MCF 10A (cell line): ENCODE data around the gene KCNK4. TPM values are rescaled to one million over a fixed set of nuclear protein-coding genes. Genes with fewer than 3 reads are reported as not detected.

Experiments
- BruUV-seq: library from RNA; stranded (reverse); fragments of 400-500 nt; replicated peaks from 2 replicates; lab custom pipeline; 2021; lab: Mats Ljungman, UMichigan
- CTCF ChIA-PET: fragments of 300-600 bp; sonication (Branson Sonifier 250); formaldehyde crosslinking; extraction: SDS; loops from one replicate; lab custom pipeline; 2021; ENCODE audit warnings: antibody characterized with exemption, inconsistent platforms; lab: Yijun Ruan, JAX
- POLR2A ChIA-PET: fragments of 300-600, 350-650 bp; sonication (Branson Sonifier 250); formaldehyde crosslinking; extraction: SDS; loops from one replicate; lab custom pipeline; 2020; ENCODE audit warnings: antibody characterized with exemption, inconsistent platforms; lab: Yijun Ruan, JAX
- DNase-seq: peaks from one replicate; pipeline ENCODE4 v3.0.0-alpha.2; 2018; ENCODE audit not compliant: unreplicated experiment
- H3K27ac Mint-ChIP-seq: one replicate; pipeline ENCODE4 v1.8.0; 2022; ENCODE audit warnings: mild to moderate bottlenecking, low read depth, mixed read lengths; ENCODE audit not compliant: unreplicated experiment
- H3K27me3 Mint-ChIP-seq: one replicate; pipeline ENCODE4 v1.8.0; 2022; ENCODE audit warnings: mixed read lengths; ENCODE audit not compliant: insufficient read depth, unreplicated experiment
- H3K36me3 Mint-ChIP-seq: one replicate; pipeline ENCODE4 v1.8.0; 2022; ENCODE audit warnings: mild to moderate bottlenecking, moderate library complexity, mixed read lengths; ENCODE audit not compliant: insufficient read depth, unreplicated experiment
- H3K4me1 Mint-ChIP-seq: one replicate; pipeline ENCODE4 v1.8.0; 2022; ENCODE audit warnings: mixed read lengths; ENCODE audit not compliant: insufficient read depth, unreplicated experiment
- H3K4me3 Mint-ChIP-seq: one replicate; pipeline ENCODE4 v1.8.0; 2022; ENCODE audit warnings: mild to moderate bottlenecking, moderate library complexity, mixed read lengths; ENCODE audit not compliant: unreplicated experiment
- H3K9me3 Mint-ChIP-seq: one replicate; pipeline ENCODE4 v1.8.0; 2022; ENCODE audit warnings: mixed read lengths; ENCODE audit not compliant: unreplicated experiment
- CTCF ChIP-seq: fragments of 200-600 bp; IDR thresholded peaks from one replicate; pipeline ENCODE4 v1.8.0; 2022; ENCODE audit warnings: antibody characterized with exemption, mild to moderate bottlenecking; ENCODE audit not compliant: unreplicated experiment
- intact Hi-C: fragments of 100-400 bp; cut with micrococcal nuclease; formaldehyde crosslinking; loops from 2 replicates; pipeline ENCODE4 v1.14.1; 2022
- total RNA-seq: library from RNA; stranded (reverse); gene quantifications from 2 replicates; pipeline ENCODE4 v1.2.3, GENCODE V29; 2022

KCNK4 gene
- total RNA-seq, 1 experiment from 2014 or later: not detected

DNA sequence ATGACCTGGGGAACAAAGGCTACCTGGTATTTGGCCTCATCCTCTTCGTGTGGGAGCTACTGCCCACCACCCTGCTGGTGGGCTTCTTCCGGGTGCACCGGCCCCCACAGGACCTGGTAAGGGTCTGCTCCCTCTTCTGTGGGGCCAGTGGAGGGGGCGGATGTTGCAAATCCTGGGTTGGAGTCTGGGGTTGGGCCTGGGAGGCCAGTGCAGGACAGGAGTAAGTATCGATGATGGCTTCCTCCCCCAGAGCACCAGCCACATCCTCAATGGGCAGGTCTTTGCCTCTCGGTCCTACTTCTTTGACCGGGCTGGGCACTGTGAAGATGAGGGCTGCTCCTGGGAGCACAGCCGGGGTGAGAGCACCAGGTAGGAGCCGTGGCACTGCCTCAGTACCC is 2.8 kb upstream of the KCNK4 start:
- H3K4me1 Mint-ChIP-seq: peaks cover 15% of the 10 kb centered on the region
- POLR2A ChIA-PET: interaction anchor here (0.5 to 1.1 kb wide), 2 partner anchors 37 to 190 kb away, joined by 3 to 4 read pairs; partner anchors contain the start of gene PLCB3
- peaks cover 11% of the 10 kb centered on the region for H3K27me3 Mint-ChIP-seq
- no TSS peak for BruUV-seq
- peaks cover 13% of the 10 kb centered on the region for H3K36me3 Mint-ChIP-seq
- TF ChIP-seq CTCF: no peak
- no peak for DNase-seq
- no peak overlapping the region for H3K4me3 Mint-ChIP-seq
- no peaks in the 10 kb centered on the region for H3K9me3 Mint-ChIP-seq
- intact Hi-C loops: loop anchor here (5.0 kb wide), 2 partner anchors 36 to 101 kb away; partner anchors contain the start of genes PLCB3 and STIP1
- CTCF ChIA-PET: interaction anchor here (9.9 kb wide), 1 partner anchor 14 kb away, joined by 96 read pairs; the partner anchor contains the start of gene CATSPERZ
- H3K27ac Mint-ChIP-seq: no peak overlapping the region

GRCh38 chr11:64289002-64289564 is 2.0 kb upstream of the KCNK4 start:
- intact Hi-C loops: loop anchor here (5.0 kb wide), 2 partner anchors 37 to 102 kb away; partner anchors contain the start of genes PLCB3 and STIP1
- H3K4me1 Mint-ChIP-seq: peaks cover 15% of the 10 kb centered on the region
- no peaks in the 10 kb centered on the region for H3K9me3 Mint-ChIP-seq
- H3K4me3 Mint-ChIP-seq: no peak overlapping the region
- no peak overlapping the region for H3K27ac Mint-ChIP-seq
- H3K36me3 Mint-ChIP-seq: peaks cover 13% of the 10 kb centered on the region
- CTCF ChIA-PET: interaction anchor here (0.7 to 9.9 kb wide), 3 partner anchors 14 to 17 kb away, joined by 3 to 96 read pairs (median 3); partner anchors contain the start of gene CATSPERZ
- TF ChIP-seq CTCF: no peak
- POLR2A ChIA-PET: interaction anchor here (0.5 to 1.5 kb wide), 3 partner anchors 12 to 191 kb away, joined by 3 to 8 read pairs (median 4); no protein-coding TSS in a partner anchor
- DNase-seq: no peak
- peaks cover 11% of the 10 kb centered on the region for H3K27me3 Mint-ChIP-seq
- no TSS peak for BruUV-seq

- intact Hi-C loops: no loop called here
- POLR2A ChIA-PET: interaction anchor here (0.6 to 1.5 kb wide), 3 partner anchors 21 to 47 kb away, joined by 3 to 8 read pairs (median 4); partner anchors contain the start of gene PRDX5
- H3K9me3 Mint-ChIP-seq: no peaks in the 10 kb centered on the region
- peaks cover 11% of the 10 kb centered on the region for H3K27me3 Mint-ChIP-seq
- H3K4me3 Mint-ChIP-seq: no peak overlapping the region
- no peak for TF ChIP-seq CTCF
- CTCF ChIA-PET: interaction anchor here (0.6 to 9.9 kb wide), 3 partner anchors 12 to 803 kb away, joined by 3 to 96 read pairs (median 4); partner anchors contain the start of gene CATSPERZ
- BruUV-seq: no TSS peak
- H3K36me3 Mint-ChIP-seq: peaks cover 13% of the 10 kb centered on the region
- no peak overlapping the region for H3K27ac Mint-ChIP-seq
- peaks cover 15% of the 10 kb centered on the region for H3K4me1 Mint-ChIP-seq
- no peak for DNase-seq
Measured at GRCh38 chr11:64290352-64291261, 495 bp upstream of the KCNK4 start.
